CD4-positive, alpha-beta T cell treated with Interleukin-15 for 4 hours (primary cell): ENCODE results near the gene ZCCHC17.
A peak's percentile ranks its signal among the peaks of the same experiment; 100 is the strongest.
"Not testable (repeated sequence)": the region's sequence is repeated elsewhere in the genome, so short reads cannot be mapped to it uniquely, and the experiment has no call there.

ENCODE experiments used
- DNase-seq: peaks from one replicate; pipeline ENCODE4 v3.0.0-alpha.2; 2020; ENCODE audit warnings: low spot score

ZCCHC17 gene, protein sequence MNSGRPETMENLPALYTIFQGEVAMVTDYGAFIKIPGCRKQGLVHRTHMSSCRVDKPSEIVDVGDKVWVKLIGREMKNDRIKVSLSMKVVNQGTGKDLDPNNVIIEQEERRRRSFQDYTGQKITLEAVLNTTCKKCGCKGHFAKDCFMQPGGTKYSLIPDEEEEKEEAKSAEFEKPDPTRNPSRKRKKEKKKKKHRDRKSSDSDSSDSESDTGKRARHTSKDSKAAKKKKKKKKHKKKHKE

GRCh38 chr1:31296486-31297276 lies at the start of gene ZCCHC17, which contains the start of gene SNRNP40:
TSS of gene ZCCHC17 (plus strand) at chr1:31297032. CDS start at chr1:31310099, 13,067 bp downstream.
TSS of gene SNRNP40 (minus strand) at chr1:31296788. CDS start at chr1:31296751, 37 bp downstream.
- DNase-seq, result peak; percentile 99

DNA sequence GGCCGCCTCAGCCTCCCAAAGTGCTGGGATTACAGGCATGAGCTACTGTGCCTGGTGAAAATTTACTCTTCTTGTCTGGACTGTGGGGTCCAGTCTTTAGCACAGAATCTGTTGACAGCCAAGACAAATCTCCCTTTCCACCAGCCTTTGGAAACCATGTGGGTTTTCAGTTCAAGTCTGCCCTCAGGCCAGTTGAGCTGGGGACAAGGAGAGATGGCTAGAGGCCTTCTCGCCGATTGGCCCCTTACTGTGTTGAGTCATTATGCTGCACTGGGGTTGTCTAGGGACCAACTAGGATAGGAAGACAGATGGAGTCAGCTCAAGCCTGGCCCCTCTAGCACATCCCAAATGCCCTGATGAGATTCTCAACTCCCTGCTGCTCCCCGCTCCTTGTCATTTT lies 48.6 kb upstream of the ZCCHC17 start:
- no peak for DNase-seq

- DNase-seq, result no peak
These were observed 47.0 kb upstream of the ZCCHC17 start for GRCh38 chr1:31249854-31250253.

DNA sequence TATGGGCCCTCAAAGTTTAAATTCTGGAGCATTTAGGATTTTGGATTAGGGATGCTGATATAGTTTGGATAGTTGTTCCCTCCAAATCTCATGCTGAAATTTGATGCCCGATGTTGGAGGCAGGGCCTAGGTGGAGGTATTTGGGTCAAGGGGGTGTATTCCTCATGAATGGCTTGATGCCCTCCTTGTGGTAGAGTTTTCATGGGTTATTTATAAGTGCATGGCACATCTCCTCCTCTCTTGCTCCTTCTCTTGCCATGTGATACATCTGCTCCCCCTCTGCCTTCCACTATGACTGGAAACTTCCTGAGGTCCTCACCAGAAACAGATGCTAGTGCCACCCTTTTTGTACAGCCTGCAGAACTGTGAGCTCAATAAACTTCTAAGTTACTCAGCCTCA lies 39.6 kb upstream of the ZCCHC17 start:
- DNase-seq, result no peak

DNA sequence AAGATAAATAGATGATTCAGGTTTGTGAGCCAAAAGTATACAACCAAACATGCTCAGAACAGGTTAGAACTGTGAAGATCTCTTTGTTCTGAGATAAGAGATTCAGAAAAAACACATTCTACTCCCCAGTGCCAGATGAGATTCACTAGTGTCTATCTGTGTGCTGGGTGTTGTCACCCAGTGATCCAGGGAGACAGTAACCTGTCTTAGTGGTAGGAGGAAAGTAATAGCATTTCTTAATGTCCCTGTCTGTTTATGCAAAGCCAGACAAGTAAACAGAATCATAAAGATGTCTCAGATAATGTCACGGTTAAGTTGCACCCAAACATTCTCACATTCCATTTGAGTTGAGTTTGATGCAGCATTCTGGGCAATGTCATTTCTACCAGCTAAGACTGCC lies 38.3 kb upstream of the ZCCHC17 start:
- no peak for DNase-seq

GRCh38 chr1:31259746-31260145 lies 37.1 kb upstream of the ZCCHC17 start:
- DNase-seq, result no peak

GRCh38 chr1:31261916-31262315 lies 34.9 kb upstream of the ZCCHC17 start:
- no peak for DNase-seq

- DNase-seq, result not testable (repeated sequence)
These were observed 34.4 kb upstream of the ZCCHC17 start for GRCh38 chr1:31262393-31262792.

- DNase-seq, result no peak
These were observed 33.4 kb upstream of the ZCCHC17 start for GRCh38 chr1:31263408-31263807.

DNA sequence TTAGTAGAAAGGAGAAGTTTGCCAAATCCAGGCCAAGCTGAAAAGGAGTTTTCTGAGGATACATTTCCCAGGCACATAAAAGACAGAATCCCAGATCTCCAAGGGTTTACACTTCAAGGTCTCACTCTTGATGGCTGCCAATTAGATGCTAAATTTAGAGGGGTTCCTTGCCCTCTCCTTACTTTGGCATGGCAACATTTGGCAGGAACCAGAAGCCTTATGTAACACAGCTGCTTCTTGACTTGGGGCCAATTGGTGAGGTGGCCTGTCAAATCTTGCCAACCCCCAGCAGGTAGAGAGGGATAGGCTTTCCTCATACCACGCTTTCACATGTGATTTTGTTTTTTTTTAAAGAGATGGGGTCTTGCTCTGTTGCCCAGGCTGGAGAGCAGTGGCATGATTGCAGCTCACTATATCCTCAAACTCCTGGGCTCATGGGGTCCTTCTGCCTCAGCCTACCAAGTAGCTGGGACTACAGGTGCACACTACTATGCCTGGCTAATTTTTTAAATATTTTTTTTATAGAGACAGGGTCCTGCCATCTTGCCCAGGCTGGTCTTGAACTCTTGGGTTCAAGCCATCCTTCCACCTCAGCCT lies 31.9 kb upstream of the ZCCHC17 start:
- no peak for DNase-seq

DNA sequence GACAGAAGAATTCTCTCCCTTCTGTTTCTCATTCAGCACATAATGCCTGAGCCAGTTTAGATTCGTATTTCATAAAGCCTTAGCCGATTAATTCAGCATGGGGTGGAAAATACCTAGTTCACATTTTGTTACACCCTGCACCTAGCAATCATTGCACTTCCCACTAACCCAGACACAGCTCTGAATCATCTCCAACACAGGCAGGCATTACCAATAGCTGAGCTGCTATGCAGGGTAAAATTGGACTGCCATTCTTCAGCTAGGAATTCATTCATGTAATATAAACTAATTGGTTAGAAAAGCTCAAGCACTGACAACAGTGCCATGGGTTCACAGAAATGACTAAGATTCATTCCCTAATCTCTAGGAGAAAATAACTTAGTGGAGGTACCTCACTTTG lies 30.3 kb upstream of the ZCCHC17 start:
- no peak for DNase-seq

DNA sequence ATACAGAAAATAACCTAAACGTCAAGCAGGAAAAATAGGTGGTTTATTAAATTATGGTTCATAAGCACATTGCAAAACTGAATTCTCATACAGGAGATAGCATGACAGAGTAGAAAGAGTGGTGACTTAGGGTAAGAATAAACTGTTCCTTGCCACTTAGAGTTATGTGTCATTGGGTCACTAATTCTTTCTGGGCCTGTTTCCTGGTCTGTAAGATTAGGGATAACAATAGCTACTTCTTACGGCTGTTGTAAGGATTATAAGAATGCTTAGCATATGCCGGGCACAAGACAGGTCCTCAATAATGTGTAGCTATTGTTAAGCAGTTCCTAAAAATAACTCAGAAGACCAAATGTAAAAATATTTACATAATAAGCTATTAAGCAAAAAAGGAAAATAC lies 24.5 kb upstream of the ZCCHC17 start:
- no peak for DNase-seq

DNA sequence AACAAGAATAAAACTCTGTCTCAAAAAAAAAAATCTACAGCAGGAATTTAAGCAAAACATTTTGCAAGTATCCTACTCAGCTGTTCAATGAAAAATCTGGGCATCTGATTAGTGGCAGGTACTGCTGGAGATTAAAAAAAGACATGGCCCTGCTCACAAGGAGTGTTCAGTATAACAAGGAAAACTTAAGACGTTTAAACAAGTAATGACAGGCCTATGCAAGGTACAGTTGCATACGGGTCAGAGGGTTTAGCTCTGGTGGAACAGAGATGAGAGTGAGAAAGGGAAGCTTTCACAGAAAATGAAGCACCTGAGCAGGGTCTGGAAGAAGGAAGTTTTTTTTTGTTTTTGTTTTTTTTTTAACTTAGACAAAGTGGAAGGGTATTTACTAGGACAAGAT lies 23.2 kb upstream of the ZCCHC17 start:
- no peak for DNase-seq

- DNase-seq, result not testable (repeated sequence)
These were observed 14.4 kb upstream of the ZCCHC17 start for GRCh38 chr1:31282426-31282825.

DNA sequence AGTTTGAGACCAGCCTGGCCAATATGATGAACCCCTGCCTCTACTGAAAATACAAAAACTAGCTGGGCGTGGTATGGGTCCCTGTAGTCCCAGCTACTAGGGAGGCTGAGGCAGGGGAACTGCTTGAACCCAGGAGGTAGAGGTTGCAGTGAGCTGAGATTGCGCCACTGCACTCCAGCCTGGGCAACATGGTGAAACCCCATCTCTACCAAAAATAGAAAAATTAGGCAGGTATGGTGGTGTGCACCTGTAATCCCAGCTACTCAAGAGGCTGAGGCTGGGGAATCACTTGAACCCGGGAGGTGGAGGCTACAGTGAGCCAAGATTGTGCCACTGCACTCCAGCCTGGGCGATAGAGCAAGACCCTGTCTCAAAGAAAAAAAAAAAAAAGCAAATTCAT lies 9.0 kb upstream of the ZCCHC17 start:
- DNase-seq, result not testable (repeated sequence)

GRCh38 chr1:31289021-31289420 lies 7.8 kb upstream of the ZCCHC17 start:
- DNase-seq, result no peak

DNA sequence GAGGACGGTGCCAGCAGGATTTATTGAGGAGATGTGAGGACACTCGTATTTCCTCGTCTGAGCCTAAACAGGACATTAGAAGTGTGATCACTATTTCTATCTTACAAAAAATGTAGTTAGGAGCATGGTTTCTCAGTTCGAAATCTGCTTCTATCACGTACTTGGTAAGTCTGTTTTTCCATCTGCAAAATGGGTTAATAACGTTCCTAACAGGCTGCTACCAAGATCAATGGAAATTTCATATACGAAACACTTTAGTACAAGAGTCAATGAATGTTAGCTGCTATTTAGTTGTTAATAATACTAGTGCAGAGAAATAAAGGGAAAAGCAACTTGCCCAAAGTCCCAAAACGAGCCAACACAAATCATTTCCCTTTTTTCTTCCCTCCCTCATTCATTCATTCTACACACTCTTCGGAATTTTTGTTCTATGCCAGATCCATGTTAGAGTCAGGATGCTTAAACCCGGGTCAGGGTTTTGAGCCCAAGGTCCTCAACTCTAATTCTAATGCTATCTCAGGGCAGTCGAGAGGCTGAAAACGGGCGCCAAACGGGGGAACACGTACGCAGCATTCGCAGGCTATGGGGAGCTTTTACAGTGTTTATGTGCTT lies 852 bp upstream of the ZCCHC17 start:
- no peak for DNase-seq

DNA sequence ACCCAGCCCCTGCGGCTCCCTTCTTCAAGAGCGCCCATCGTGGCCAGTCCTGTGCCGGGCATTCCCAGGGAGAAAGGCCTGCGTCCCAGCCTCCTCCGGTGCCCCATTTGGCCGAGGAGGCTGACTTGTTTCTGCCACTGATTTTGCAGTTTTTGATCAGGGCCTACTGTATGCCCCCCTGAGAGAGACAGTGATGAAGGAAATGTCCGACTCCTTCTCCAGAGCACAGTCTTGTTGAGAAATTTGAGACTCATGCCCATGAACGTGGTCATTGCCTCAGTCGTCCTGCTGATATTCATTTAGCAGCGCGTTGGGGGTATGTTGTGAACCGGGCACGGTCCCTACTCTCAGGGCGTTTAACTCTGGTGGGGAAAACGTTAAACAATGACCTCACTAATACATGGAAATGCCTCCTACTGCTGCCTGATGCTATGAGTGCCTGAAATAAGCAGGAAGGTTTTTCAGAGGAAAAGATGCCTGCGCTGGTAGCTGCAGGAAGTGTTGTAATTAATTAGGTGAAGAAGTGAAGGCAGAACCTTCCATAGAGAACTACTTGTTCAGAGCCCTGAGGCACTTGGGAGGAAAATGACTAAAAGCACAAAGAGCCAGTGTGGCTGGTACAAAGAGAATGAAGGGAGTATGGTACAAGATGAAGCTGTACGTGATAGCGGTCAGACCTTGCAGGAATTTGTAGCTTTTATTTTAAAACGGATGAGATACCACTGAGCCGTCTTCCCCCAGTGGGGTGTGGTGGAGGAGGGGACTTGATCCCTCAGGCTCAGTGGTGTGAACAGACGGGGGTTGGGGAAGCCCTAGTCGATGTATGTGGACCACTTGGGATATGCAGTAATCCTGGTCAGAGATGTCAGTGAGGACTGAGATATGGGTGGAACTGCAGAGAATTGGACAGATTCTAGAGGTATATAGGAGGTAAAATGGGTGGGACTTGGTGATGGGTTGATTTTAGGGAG lies 730 bp downstream of the ZCCHC17 start:
- no peak for DNase-seq

DNA sequence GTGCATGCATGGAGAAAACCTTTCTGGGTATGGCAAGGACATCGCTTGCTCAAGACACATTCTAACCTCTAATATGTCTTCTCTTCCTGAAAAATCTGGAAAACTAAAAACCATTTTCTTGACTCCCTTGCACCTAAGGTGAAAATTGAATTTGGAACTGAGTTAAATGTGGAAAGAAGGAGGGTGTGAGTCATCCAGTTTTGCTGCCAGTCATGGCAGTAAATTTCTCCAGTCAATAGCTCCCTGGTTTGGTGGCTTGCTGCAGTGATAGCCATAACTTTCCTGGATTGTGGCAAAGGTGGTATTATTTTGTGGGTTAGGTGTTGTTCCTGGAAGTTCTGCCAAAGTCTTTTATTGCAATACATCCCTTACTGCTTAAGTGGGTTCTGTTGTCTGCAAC lies 2.5 kb downstream of the ZCCHC17 start:
- DNase-seq, result no peak

DNA sequence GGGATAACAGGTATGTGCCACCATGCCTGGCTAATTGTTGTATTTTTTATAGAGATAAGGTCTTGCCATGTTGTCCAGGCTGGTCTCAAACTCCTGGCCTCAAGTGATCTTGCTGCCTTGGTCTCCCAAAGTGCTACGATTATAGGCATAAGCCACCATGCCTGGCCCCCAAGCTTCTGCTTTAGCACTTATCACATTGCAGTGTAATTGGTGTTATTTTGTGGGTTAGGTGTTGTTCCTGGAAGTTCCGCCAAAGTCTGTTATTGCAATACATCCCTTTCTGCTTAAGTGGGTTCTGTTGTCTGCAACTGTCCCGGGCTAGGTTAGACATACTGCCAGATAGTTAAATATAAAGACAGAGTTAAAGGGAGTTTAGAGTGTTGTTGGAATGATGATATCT lies 3.4 kb downstream of the ZCCHC17 start:
- peak; percentile 23 for DNase-seq

GRCh38 chr1:31302709-31303441 lies 6.0 kb downstream of the ZCCHC17 start:
- no peak for DNase-seq
